IPS-15b (cell line): ENCODE results near the gene CTIF.

ENCODE experiments used
- H3K27me3 ChIP-seq: one replicate; pipeline ENCODE4 v1.6.1; 2013; ENCODE audit warnings: low read length; ENCODE audit not compliant: control insufficient read depth, insufficient read depth
- H3K36me3 ChIP-seq: one replicate; pipeline ENCODE4 v1.6.1; 2013; ENCODE audit warnings: low read length; ENCODE audit not compliant: control insufficient read depth, insufficient read depth
- H3K4me1 ChIP-seq: one replicate; pipeline ENCODE4 v1.6.1; 2013; ENCODE audit warnings: mild to moderate bottlenecking, low read length; ENCODE audit not compliant: control insufficient read depth, insufficient read depth
- H3K4me3 ChIP-seq: one replicate; pipeline ENCODE4 v1.5.1; 2013; ENCODE audit warnings: low read depth, low read length
- H3K9ac ChIP-seq: one replicate; pipeline ENCODE4 v1.6.1; 2013; ENCODE audit warnings: low read depth, mild to moderate bottlenecking, low read length
- H3K9me3 ChIP-seq: one replicate; pipeline ENCODE4 v1.6.1; 2013; ENCODE audit warnings: mild to moderate bottlenecking, low read length; ENCODE audit not compliant: control insufficient read depth, insufficient read depth

Gene CTIF

DNA sequence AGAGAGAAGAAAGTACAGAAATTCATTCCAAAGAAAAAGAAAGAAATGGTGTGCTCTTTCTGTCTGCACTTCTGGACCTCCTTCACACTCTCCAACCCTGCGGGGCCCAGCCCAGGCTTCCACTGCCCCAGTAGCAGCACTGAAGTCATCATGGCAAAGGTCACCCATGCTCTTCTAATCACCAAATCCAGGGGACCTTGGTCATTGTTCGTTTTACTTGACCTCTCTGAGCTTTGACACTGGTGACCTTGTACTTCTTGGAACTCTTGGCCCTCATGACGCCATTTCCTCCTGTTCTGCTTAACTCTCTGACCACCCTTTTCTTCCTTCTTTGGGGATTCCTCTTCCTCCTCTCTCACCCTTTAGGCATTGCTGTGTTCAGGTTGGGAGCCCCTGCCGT is 306.3 kb downstream of the CTIF start:
- H3K36me3 ChIP-seq: no peaks in the 10 kb centered on the region
- H3K9me3 ChIP-seq: no peaks in the 10 kb centered on the region
- H3K27me3 ChIP-seq: no peaks in the 10 kb centered on the region
- peaks cover 4% of the 10 kb centered on the region for H3K4me1 ChIP-seq
- H3K4me3 ChIP-seq: no peak overlapping the region
- H3K9ac ChIP-seq: no peak overlapping the region

DNA sequence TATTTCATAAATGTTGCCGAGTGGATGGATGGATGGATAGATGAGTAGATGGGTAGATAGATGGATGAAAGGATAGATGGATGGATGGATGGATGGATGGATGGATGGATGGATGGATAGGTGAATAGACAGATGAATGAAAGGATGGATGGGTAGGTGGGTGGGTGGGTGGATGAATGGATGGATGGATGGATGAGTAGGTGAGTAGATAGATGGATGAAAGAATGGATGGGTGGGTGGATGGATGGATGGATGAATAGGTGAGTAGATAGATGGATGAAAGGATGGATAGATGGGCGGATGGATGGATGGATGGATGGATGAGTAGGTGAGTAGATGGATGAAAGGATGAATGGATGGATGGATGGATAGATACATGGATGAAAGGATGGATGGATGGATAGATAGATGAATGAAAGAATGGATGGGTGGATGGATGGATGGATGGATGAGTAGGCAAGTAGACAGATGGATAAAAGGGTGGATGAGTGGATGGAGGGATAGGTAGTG is 307.6 kb downstream of the CTIF start:
- Histone ChIP-seq H3K9me3 (no peaks in the 10 kb centered on the region), H3K36me3 (no peaks in the 10 kb centered on the region), H3K27me3 (no peaks in the 10 kb centered on the region), H3K4me1 (peaks cover 4% of the 10 kb centered on the region), H3K9ac (no peak overlapping the region), H3K4me3 (no peak overlapping the region)

DNA sequence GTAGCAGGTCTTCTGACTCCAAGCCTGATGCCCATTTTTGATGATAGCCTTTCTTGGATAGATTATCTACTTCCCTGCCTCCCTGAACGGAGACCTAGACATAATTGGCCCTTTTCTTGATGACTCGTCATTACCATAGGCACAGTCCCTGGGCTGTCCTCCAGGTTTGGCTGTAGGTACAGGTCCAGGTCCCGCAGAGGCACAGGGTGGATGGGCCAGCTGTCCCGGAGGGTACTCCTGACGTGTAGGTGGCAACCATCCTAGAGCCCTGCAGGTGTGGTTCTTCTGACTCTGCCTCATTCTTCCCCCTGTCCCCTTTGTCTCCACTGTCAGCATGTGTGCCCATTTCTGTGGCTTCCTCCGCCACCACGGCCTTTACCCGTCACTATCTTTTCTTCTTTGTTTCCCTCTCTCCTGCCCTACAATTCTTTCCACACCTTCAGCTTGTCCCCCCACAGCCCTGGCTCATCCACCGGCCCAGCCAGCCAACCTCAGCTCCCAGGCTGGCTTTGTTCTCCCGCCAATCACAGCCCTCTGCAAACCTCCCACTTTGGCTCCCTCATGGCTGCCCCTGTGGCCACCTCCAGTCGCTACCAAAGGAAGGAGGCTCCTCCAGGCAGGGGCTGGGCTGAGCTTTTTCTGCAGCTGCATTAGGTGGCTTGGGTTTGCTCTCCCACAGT is 309.1 kb downstream of the CTIF start:
- no peaks in the 10 kb centered on the region for H3K27me3 ChIP-seq
- no peaks in the 10 kb centered on the region for H3K9me3 ChIP-seq
- no peak overlapping the region for H3K9ac ChIP-seq
- peaks cover 4% of the 10 kb centered on the region for H3K4me1 ChIP-seq
- no peak overlapping the region for H3K4me3 ChIP-seq
- H3K36me3 ChIP-seq: no peaks in the 10 kb centered on the region

DNA sequence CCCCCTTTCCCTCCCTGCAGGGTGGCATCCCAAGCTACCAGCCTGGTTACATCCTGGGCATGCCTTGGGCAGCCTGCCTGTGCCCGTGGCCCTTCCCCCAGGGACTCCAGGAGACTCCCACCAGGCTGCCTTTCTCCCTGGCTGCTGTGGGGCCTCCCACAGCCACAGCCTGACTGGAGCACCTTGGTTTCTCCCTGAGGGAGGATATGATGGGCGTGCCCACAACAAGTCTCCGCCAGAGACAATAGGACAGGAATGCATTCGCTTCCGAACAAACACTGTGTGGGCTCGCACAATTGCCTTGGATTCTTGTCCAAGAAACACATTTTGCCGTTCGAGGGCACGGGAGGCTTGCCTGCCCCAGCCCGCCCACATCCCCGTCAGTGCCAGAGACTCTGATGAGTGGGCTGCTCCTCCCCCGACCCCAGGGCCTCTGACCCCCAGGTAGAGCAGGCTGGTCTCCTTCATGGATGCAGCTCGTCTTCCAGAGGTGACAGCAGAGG is 309.9 kb downstream of the CTIF start:
- H3K9me3 ChIP-seq: no peaks in the 10 kb centered on the region
- H3K36me3 ChIP-seq: no peaks in the 10 kb centered on the region
- H3K4me1 ChIP-seq: peaks cover 4% of the 10 kb centered on the region
- no peak overlapping the region for H3K9ac ChIP-seq
- no peaks in the 10 kb centered on the region for H3K27me3 ChIP-seq
- H3K4me3 ChIP-seq: no peak overlapping the region

DNA sequence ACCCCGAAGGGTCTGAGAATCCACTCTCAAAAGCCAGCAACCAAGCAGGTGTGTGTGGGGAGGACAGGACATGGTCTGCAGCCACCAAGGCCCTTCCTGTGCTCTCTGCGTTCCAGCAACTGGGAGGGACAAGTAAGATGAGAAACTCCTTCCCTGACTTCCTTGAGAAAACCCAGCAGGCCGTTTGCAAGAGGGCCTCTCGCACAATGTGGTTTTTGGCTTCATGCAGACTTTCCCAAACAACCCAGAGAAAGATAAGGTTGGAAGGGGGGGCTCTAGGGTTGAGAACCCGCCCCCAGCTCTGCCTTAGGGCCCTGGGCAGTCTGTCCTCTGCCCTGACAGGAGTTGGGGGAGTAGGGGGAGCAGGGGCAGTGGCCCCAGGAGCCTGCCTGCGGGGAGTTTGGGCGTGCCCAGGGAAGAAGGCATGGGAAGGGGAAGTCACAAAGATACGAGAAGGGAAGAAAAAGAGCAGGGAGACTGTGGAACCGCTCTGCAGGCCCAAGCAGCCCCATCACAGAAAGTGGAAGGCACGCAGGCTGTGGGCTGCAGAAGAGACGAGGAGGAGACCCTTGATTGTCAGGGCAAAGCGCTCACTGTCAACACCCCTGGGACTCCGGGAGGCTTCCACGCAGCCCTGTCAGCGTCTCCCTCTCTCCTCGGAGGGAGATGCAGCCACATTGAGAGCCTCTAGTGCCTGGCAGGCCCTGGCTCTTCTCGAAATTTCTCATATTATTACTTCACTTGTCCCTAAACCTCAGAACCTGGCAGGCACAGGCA is 312.2 kb downstream of the CTIF start:
- Histone ChIP-seq H3K9me3 (no peaks in the 10 kb centered on the region), H3K4me1 (peaks cover 4% of the 10 kb centered on the region), H3K27me3 (no peaks in the 10 kb centered on the region), H3K9ac (no peak overlapping the region), H3K4me3 (no peak overlapping the region), H3K36me3 (no peaks in the 10 kb centered on the region)

DNA sequence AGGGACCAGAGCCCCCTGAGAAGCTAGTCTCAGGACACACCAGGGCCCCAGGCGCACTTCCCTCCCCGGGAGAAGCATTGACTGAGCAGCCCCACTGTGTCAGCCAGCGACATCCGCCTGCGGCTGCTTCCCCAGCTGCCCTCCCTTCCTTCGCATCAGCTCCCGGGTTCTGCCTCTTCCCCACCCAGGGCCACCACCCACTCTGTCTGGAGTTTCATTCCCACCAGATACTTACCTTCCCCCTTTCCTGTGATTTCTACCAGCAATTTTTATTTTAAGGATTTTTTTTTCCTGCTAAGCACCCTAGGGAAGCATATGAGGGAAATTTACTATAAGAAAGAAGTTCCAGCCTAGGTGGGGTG is 312.7 kb downstream of the CTIF start:
- H3K4me3 ChIP-seq: no peak overlapping the region
- H3K9ac ChIP-seq: no peak overlapping the region
- H3K4me1 ChIP-seq: peaks cover 4% of the 10 kb centered on the region
- no peaks in the 10 kb centered on the region for H3K27me3 ChIP-seq
- H3K9me3 ChIP-seq: no peaks in the 10 kb centered on the region
- no peaks in the 10 kb centered on the region for H3K36me3 ChIP-seq

DNA sequence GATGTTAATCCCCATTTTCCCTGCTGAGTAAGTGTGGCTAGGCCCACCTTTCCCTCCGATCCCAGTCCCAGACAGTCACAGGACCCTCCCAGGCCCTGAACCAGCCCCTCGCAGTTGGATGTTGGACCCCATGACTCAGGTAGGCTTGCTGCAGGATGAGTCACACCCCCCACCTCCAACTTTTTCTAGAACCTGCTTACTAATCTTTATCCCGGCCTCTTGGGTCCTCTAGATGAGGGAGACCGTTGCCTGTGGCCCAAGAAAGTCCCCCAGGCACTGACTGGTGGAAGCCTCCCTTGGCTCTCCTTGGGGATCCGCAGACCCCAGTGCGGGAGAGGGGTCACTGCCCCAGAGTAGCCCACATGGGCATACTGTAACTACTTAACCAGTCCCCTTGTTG is 313.5 kb downstream of the CTIF start:
- Histone ChIP-seq H3K4me1 (peaks cover 4% of the 10 kb centered on the region), H3K36me3 (no peaks in the 10 kb centered on the region)

DNA sequence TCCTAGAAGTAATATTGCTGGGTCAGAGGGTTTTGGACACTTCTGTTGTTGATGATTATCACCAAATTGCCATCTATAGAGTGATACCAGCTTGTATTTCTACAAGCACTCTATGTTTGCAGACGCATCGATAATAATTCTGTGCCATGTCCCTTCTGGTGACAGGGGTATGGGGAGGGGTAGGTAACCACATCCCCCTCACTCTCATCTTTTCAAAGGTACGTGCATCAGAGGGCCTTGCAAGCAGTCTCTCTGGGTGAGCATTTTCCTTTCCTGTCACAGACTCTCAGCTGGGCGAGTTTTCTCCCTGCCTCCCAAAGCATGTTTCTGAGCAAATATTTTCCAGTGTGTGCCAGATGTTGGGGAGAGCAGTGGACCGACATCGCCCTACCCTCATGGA is 314.0 kb downstream of the CTIF start:
- H3K9me3 ChIP-seq: no peaks in the 10 kb centered on the region
- H3K9ac ChIP-seq: no peak overlapping the region
- H3K4me3 ChIP-seq: no peak overlapping the region
- H3K4me1 ChIP-seq: peaks cover 4% of the 10 kb centered on the region
- H3K36me3 ChIP-seq: no peaks in the 10 kb centered on the region
- H3K27me3 ChIP-seq: no peaks in the 10 kb centered on the region

More for the DNA sequence above, 313.5 kb downstream of the CTIF start:
- no peaks in the 10 kb centered on the region for H3K9me3 ChIP-seq
- no peaks in the 10 kb centered on the region for H3K27me3 ChIP-seq
- H3K9ac ChIP-seq: no peak overlapping the region
- H3K4me3 ChIP-seq: no peak overlapping the region

DNA sequence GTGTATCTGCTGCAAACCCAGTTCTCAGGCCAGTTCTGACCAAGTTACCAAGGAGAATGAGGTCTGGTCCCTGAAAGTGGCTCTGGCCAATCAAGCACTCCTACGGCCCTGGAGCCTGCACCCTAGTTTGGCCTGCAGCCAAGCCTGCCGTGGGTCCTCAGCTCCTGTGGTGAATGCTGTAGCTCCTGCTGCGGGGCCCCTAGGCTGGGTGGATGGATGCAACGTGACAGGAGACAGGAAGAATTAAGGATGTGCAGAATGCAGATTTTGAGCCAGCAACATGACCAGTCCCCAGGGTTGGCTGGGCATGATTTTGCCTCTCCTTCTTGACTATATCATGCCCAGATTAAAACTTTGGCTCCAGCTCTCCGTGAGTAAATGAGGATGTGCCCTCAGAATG is 314.8 kb downstream of the CTIF start:
- no peaks in the 10 kb centered on the region for H3K9me3 ChIP-seq
- H3K27me3 ChIP-seq: no peaks in the 10 kb centered on the region
- no peak overlapping the region for H3K9ac ChIP-seq
- H3K4me3 ChIP-seq: no peak overlapping the region
- H3K36me3 ChIP-seq: no peaks in the 10 kb centered on the region
- H3K4me1 ChIP-seq: peaks cover 2% of the 10 kb centered on the region

DNA sequence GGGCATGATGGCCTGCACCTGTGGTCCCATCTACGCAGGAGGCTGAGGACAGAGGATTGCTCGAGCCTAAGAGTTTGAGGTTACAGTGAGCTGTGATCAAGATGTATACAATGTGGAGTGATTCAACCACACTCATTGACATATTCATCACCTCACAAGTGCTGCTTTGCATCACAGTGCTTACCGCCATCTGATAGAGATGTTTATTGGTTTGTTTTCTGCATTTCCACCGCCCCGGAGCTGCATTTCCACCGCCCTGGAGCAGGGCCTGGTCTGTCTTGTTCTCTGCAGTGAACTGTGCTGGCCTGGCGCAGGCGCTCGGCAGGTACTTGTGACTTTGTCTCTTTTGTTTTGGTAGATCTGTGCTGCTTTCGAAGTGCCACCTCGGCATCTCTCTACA is 315.9 kb downstream of the CTIF start:
- H3K4me1 ChIP-seq: no peaks in the 10 kb centered on the region
- no peaks in the 10 kb centered on the region for H3K9me3 ChIP-seq
- no peaks in the 10 kb centered on the region for H3K27me3 ChIP-seq
- no peak overlapping the region for H3K4me3 ChIP-seq
- H3K36me3 ChIP-seq: no peaks in the 10 kb centered on the region
- H3K9ac ChIP-seq: no peak overlapping the region

DNA sequence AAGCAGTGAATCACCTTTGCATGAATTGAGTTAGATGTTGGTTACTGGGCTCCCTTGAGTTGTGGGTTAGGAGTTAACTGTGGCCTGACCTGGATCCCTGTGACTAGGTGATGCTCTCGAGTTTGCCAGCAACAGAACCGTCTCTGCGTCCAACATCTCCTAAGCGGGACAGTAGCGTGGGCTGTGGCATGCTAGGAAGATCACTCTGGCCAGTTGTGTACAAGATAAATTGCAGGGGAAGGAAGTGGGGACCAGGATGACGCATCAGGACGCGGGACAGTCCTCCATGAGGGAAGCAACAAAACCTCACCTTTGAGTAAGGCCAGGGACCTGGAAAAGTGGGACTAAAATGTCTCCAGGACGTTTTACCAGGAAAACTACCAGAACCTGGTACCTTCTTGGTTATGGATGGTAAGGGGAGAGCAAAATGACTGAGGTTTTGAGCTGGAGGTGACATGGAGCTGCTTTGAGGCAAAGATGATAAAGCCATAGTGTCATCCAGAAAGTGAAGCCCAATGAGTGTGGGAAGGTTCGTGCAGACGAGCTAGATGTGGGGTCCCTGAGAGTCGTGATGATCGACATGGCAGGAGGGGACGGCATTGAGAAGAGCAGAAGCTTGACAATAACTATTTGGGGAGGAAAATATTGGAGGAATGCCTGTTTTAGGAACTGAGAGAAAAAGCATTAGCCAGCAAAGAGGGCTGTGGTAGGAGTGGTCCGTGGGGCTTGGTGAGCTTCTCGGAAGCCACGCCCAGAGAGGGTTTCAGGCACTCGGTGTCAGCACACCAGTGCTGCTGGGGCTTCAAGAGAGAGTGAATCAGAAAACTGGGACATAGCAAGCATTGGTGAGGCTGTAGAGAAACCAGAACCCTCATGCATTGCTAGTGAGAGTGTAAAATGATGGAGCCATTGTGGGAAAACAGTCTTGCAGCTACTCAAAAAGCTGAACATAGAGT is 316.9 kb downstream of the CTIF start:
- Histone ChIP-seq H3K9ac (no peak overlapping the region), H3K4me1 (peaks cover 4% of the 10 kb centered on the region), H3K4me3 (no peak overlapping the region), H3K27me3 (no peaks in the 10 kb centered on the region), H3K36me3 (no peaks in the 10 kb centered on the region), H3K9me3 (no peaks in the 10 kb centered on the region)
